GM12878 (cell line): ENCODE data around the gene LAT. TPM values are rescaled to one million over a fixed set of nuclear protein-coding genes. Genes with fewer than 3 reads are reported as not detected.

Experiments
- EZH2 ChIP-seq: IDR thresholded peaks from 2 replicates; pipeline ENCODE4 v1.6.1; 2012; ENCODE audit warnings: low read depth, mild to moderate bottlenecking, control low read depth, inconsistent platforms, low read length, borderline replicate concordance; ENCODE audit not compliant: control insufficient read depth
- HDGF ChIP-seq: fragments of 450-650 bp; IDR thresholded peaks from 2 replicates; pipeline ENCODE4 v1.6.1; 2016; ENCODE audit warnings: antibody characterized with exemption
- JUNB ChIP-seq: IDR thresholded peaks from 2 replicates; pipeline ENCODE4 v1.6.1; 2016; ENCODE audit warnings: antibody characterized with exemption, mild to moderate bottlenecking
- NR2C1 ChIP-seq: fragments of 450-650 bp; IDR thresholded peaks from 2 replicates; pipeline ENCODE4 v1.6.1; 2017; ENCODE audit warnings: antibody characterized with exemption, mild to moderate bottlenecking, moderate library complexity
- ZBTB11 ChIP-seq: fragments of 450-650 bp; formaldehyde crosslinking; IDR thresholded peaks from 2 replicates; pipeline ENCODE4 v1.5.0; 2022; ENCODE audit warnings: mild to moderate bottlenecking, missing genetic modification characterization
- ZZZ3 ChIP-seq: IDR thresholded peaks from 2 replicates; pipeline ENCODE4 v1.6.1; 2011; ENCODE audit warnings: low read depth; ENCODE audit not compliant: control insufficient read depth, insufficient read length
- polyA plus RNA-seq, 11 experiments: library from polyadenylated mRNA; depleted of rRNA in 4 of 11; unstranded in 6 of 11; stranded (reverse) in 5 of 11; fragments of >200 nt; fragmentation: Nextera tagmentation in 4 of 11; fragmentation: Illumina TruSeq in 1 of 11; extraction: Ambion mirVana in 4 of 11; extraction: Trizol in 1 of 11; gene quantifications; 1 replicate in 1 of 11; 2 replicates in 10 of 11; pipeline versions ENCODE4 v1.2.1 to v1.2.3, GENCODE V29; 2011 to 2016; ENCODE audit warnings: inconsistent platforms in 2 of 11, missing spikeins in 2 of 11, low read depth in 1 of 11
- total RNA-seq, 4 experiments: library from RNA; depleted of rRNA in 3 of 4; stranded (reverse); fragments of >200 nt in 3 of 4; fragmentation: Illumina TruSeq in 1 of 4; extraction: Trizol in 1 of 4; gene quantifications; 2 replicates each; pipeline versions ENCODE4 v1.2.1 to v1.2.3, GENCODE V29; 2013 to 2021
- TF ChIP-seq, protein P1 (sequence below): fragments of 450-650 bp; IDR thresholded peaks from 2 replicates; pipeline ENCODE4 v1.6.1; 2017; ENCODE audit warnings: low read depth, mild to moderate bottlenecking, moderate library complexity

LAT gene
- total and polyA plus RNA-seq, 10 of the 15 experiments (the other 5 are each of a cell fraction or from before 2014, with no cell fraction given): 0.39 to 6.9 (median 2.0) TPM

DNA sequence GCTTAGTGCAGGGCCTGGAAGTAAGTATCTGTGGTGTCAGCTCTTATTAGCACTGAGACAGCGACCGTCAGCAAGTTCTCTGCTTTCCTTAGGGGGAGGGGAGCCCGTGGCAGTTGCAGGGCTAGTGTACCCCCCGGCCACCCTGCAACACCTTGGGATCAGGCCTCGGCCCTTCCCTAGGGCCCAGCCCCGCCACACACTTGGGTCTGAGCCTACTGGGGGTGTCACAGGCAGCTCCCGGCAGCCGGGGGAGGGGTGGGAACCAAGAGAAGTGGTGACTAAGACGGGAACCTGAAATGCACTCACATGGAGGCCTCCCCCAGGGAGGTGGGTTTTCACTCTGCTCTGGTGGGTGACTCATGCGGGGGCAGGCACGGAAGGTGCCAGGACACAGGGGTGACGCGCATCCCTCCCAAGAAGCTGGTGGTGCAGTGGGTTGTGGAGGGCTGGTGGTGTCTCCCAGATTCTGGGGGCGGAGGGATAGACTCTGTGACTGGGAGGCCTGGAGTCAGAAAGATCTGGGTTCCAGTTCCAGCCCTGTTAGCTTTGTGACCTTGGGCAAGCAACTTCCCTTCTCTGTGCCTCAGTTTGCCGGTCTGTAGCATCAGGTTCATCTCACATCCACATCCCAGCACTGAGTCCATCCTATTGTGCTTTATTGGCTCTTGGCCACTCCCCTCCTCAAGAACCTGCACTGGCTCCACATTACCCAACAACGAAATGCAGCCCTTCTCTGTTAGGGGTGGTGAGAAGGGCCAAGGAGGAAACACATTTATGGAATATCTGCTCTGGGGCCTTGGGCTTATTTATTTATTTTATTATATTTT, 44.5 kb downstream of the LAT start (continued):
- TF ChIP-seq, protein P1, sequence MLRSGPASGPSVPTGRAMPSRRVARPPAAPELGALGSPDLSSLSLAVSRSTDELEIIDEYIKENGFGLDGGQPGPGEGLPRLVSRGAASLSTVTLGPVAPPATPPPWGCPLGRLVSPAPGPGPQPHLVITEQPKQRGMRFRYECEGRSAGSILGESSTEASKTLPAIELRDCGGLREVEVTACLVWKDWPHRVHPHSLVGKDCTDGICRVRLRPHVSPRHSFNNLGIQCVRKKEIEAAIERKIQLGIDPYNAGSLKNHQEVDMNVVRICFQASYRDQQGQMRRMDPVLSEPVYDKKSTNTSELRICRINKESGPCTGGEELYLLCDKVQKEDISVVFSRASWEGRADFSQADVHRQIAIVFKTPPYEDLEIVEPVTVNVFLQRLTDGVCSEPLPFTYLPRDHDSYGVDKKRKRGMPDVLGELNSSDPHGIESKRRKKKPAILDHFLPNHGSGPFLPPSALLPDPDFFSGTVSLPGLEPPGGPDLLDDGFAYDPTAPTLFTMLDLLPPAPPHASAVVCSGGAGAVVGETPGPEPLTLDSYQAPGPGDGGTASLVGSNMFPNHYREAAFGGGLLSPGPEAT: no peak; the same call in 1 of the 2 replicates
- TF ChIP-seq JUNB (peak; percentile 72), HDGF (no peak), ZZZ3 (no peak), ZBTB11 (CRISPR knock-in tag) (no peak), EZH2 (no peak), NR2C1 (no peak)
- TF ChIP-seq, all 136 proteins: peak for 30
